Endothelial cell of umbilical vein (primary cell): ENCODE data around the gene C12orf60. TPM values are rescaled to one million over a fixed set of nuclear protein-coding genes. Genes with fewer than 3 reads are reported as not detected.

Experiments used
- BruUV-seq: library from RNA; stranded (reverse); fragments of 400-500 nt; replicated peaks from 2 replicates; lab custom pipeline; 2021; lab: Mats Ljungman, UMichigan
- CTCF ChIA-PET: fragments of 300-600, 350-600 bp; sonication (Branson Sonifier 250); formaldehyde crosslinking; loops from one replicate; lab custom pipeline; 2021; ENCODE audit warnings: antibody characterized with exemption, inconsistent platforms; lab: Charles Lee
- POLR2A ChIA-PET: fragments of 300-600, 350-600 bp; sonication (Branson Sonifier 250); formaldehyde crosslinking; loops from one replicate; lab custom pipeline; 2021; ENCODE audit warnings: antibody characterized with exemption, inconsistent platforms; lab: Charles Lee
- DNase-seq: peaks from one replicate; pipeline ENCODE4 v3.0.0-alpha.2; 2011; ENCODE audit warnings: low read depth, low spot score
- FAIRE-seq: peaks from 2 replicates; lab custom pipeline; 2011; peaks lifted over from hg19 to GRCh38; lab: Jason Lieb, UNC
- H2AFZ ChIP-seq: 2 replicates; pipeline ENCODE4 v1.6.0; 2012; ENCODE audit warnings: low read depth, low read length, control low read depth, inconsistent platforms
- H3K27ac ChIP-seq: 2 replicates; pipeline ENCODE4 v1.5.1; 2011; ENCODE audit warnings: low read depth, mild to moderate bottlenecking, control low read depth, low read length, moderate library complexity; ENCODE audit not compliant: insufficient read depth
- H3K27me3 ChIP-seq, 2 experiments: 2 replicates each; pipeline versions ENCODE4 v1.6.0 to v1.6.1; 2011; ENCODE audit warnings: low read length in 2 of 2, mixed read lengths in 1 of 2; ENCODE audit not compliant: control insufficient read depth in 2 of 2, insufficient read depth in 2 of 2
- H3K36me3 ChIP-seq, 2 experiments: 2 replicates in 1 of 2; 3 replicates in 1 of 2; pipeline ENCODE4 v1.5.1; 2011; ENCODE audit warnings: low read length in 2 of 2, mild to moderate bottlenecking in 1 of 2, moderate library complexity in 1 of 2; ENCODE audit not compliant: control insufficient read depth in 2 of 2, insufficient read depth in 2 of 2; ENCODE audit errors: extremely low read depth in 1 of 2
- H3K4me1 ChIP-seq: 3 replicates; pipeline ENCODE4 v1.5.1; 2011; ENCODE audit warnings: mild to moderate bottlenecking, low read length; ENCODE audit not compliant: control insufficient read depth, insufficient read depth; ENCODE audit errors: extremely low read depth
- H3K4me2 ChIP-seq: 2 replicates; pipeline ENCODE4 v1.6.1; 2011; ENCODE audit warnings: low read length, control low read depth, mixed read lengths; ENCODE audit not compliant: insufficient read depth
- H3K4me3 ChIP-seq, 3 experiments: fragments of 200-600 bp in 1 of 3; sonication (generic), shearing (Covaris generic) in 1 of 3; replicated peaks in 1 of 3; 2 replicates each; pipeline ENCODE4 v1.5.1; 2011 to 2016; ENCODE audit warnings: control low read depth in 3 of 3, low read length in 3 of 3, mild to moderate bottlenecking in 2 of 3, inconsistent platforms in 1 of 3, low read depth in 1 of 3, moderate library complexity in 1 of 3; ENCODE audit not compliant: insufficient read depth in 1 of 3
- H3K79me2 ChIP-seq: 2 replicates; pipeline ENCODE4 v1.6.0; 2012; ENCODE audit warnings: low read length, inconsistent platforms; ENCODE audit not compliant: control insufficient read depth, insufficient read depth
- H3K9ac ChIP-seq: replicated peaks from 2 replicates; pipeline ENCODE3; 2011; ENCODE audit warnings: low read length, control low read depth; ENCODE audit not compliant: insufficient read depth; ENCODE audit errors: extremely low read depth
- H3K9me1 ChIP-seq: replicated peaks from 3 replicates; pipeline ENCODE4 v1.6.0; 2011; ENCODE audit warnings: mild to moderate bottlenecking, low read length; ENCODE audit not compliant: control insufficient read depth, insufficient read depth; ENCODE audit errors: extremely low read depth
- H3K9me3 ChIP-seq: replicated peaks from 2 replicates; pipeline ENCODE4 v1.5.1; 2012; ENCODE audit warnings: low read length, inconsistent platforms; ENCODE audit not compliant: control insufficient read depth, insufficient read depth
- H4K20me1 ChIP-seq: replicated peaks from 2 replicates; pipeline ENCODE3; 2011; ENCODE audit warnings: mild to moderate bottlenecking, low read length; ENCODE audit not compliant: control insufficient read depth, insufficient read depth; ENCODE audit errors: extremely low read depth
- CTCF ChIP-seq, 2 donors: IDR thresholded peaks; 1 replicate in 1 of 2; 2 replicates in 1 of 2; pipeline ENCODE4 v1.5.1; 2011; ENCODE audit warnings: low read length in 2 of 2, mild to moderate bottlenecking in 2 of 2, moderate library complexity in 2 of 2, control low read depth in 1 of 2, inconsistent platforms in 1 of 2, low read depth in 1 of 2; ENCODE audit not compliant: insufficient read depth in 1 of 2; ENCODE audit errors: extremely low read depth in 1 of 2
- EZH2 ChIP-seq: IDR thresholded peaks from 2 replicates; pipeline ENCODE4 v1.6.1; 2012; ENCODE audit warnings: borderline replicate concordance, low read depth, mild to moderate bottlenecking, moderate library complexity, low read length, inconsistent platforms; ENCODE audit not compliant: severe bottlenecking
- FOS ChIP-seq: IDR thresholded peaks from 2 replicates; pipeline ENCODE4 v1.6.1; 2011; ENCODE audit warnings: mild to moderate bottlenecking, low read length, moderate library complexity, borderline replicate concordance; ENCODE audit not compliant: insufficient read depth
- GATA2 ChIP-seq: IDR thresholded peaks from 2 replicates; pipeline ENCODE4 v1.7.0; 2011; ENCODE audit warnings: low read depth, mild to moderate bottlenecking, moderate library complexity, mixed read lengths, low read length; ENCODE audit not compliant: insufficient read length, insufficient read depth
- JUN ChIP-seq: IDR thresholded peaks from 2 replicates; pipeline ENCODE4 v1.6.1; 2011; ENCODE audit warnings: borderline replicate concordance, low read depth; ENCODE audit not compliant: insufficient read length, insufficient read depth
- MAX ChIP-seq: IDR thresholded peaks from 2 replicates; pipeline ENCODE4 v1.6.1; 2011; ENCODE audit not compliant: insufficient read depth, insufficient read length
- MYC ChIP-seq: IDR thresholded peaks from one replicate; pipeline ENCODE4 v1.6.1; 2011; ENCODE audit warnings: mild to moderate bottlenecking, low read depth, low read length
- POLR2A ChIP-seq: IDR thresholded peaks from 2 replicates; pipeline ENCODE4 v1.6.1; 2012; ENCODE audit warnings: low read depth, mild to moderate bottlenecking, control low read depth, low read length
- POLR2AphosphoS5 ChIP-seq: IDR thresholded peaks from 2 replicates; pipeline ENCODE4 v1.6.1; 2012; ENCODE audit warnings: low read depth, mild to moderate bottlenecking, control low read depth, low read length, moderate library complexity; ENCODE audit not compliant: insufficient read depth
- dilution Hi-C: fragments of 300-500 bp; cut with MboI; formaldehyde crosslinking; loops from one replicate; pipeline ENCODE4 v1.15.0; 2019; ENCODE audit warnings: low sequenced_read_pairs; ENCODE audit not compliant: extremely low pct_ligation_motif_present
- intact Hi-C: fragments of 100-400 bp; cut with micrococcal nuclease; formaldehyde crosslinking; loops from one replicate; pipeline ENCODE4 v1.10.0; 2022
- polyA plus RNA-seq, 4 experiments: library from polyadenylated mRNA; depleted of rRNA in 3 of 4; stranded (reverse) in 3 of 4; unstranded in 1 of 4; fragments of >200 nt; gene quantifications; 2 replicates each; pipeline versions ENCODE4 v1.2.1 to v1.2.3, GENCODE V29; 2011 to 2012; ENCODE audit warnings: missing spikeins in 1 of 4
- total RNA-seq: library from RNA; stranded (reverse); gene quantifications from 2 replicates; pipeline ENCODE4 v1.2.3, GENCODE V29; 2021

Gene C12orf60
- total and polyA plus RNA-seq, 2 donors (not counting 3 experiments of a cell fraction or from before 2014, with no cell fraction given): 0.52 to 1.3 TPM

- H3K9me3 ChIP-seq: no peaks in the 10 kb centered on the region
- dilution Hi-C loops: no loop called here
- H3K36me3 ChIP-seq: peaks cover 14 to 38% of the 10 kb centered on the region in 2 experiments
- H3K27ac ChIP-seq: no peak overlapping the region
- CTCF ChIA-PET: interaction anchor here (1.0 to 1.3 kb wide), 2 partner anchors 11 to 201 kb away, joined by 3 read pairs; no protein-coding TSS in a partner anchor
- POLR2A ChIA-PET: no interaction called here
- intact Hi-C loops: no loop called here
- no peak overlapping the region for H2AFZ ChIP-seq
- peaks cover 21% of the 10 kb centered on the region for H3K79me2 ChIP-seq
- no peak overlapping the region for H3K4me2 ChIP-seq
- H3K27me3 ChIP-seq: no peaks in the 10 kb centered on the region
- no peaks in the 10 kb centered on the region for H3K4me1 ChIP-seq
- FAIRE-seq (no peak), DNase-seq (no peak)
- H3K9me1 ChIP-seq: no peaks in the 10 kb centered on the region
- H4K20me1 ChIP-seq: no peaks in the 10 kb centered on the region
- TF ChIP-seq MYC (no peak), FOS (no peak), GATA2 (no peak), MAX (no peak), JUN (no peak), EZH2 (no peak), POLR2AphosphoS5 (no peak), POLR2A (no peak), CTCF (IDR thresholded peaks at IDR 0.05; ENCODE audit: extremely low read depth in 1 of 2, insufficient read depth in 1 of 2, low read depth in 1 of 2, low read length in 2 of 2) (no peak)
- no peak overlapping the region for H3K4me3 ChIP-seq
- no TSS peak for BruUV-seq
- H3K9ac ChIP-seq: no peak overlapping the region
These were observed 8.4 kb upstream of the C12orf60 start for GRCh38 chr12:14795028-14795448.
